Measurements from ENCODE around the gene CDKN2A.

Gene CDKN2A

DNA sequence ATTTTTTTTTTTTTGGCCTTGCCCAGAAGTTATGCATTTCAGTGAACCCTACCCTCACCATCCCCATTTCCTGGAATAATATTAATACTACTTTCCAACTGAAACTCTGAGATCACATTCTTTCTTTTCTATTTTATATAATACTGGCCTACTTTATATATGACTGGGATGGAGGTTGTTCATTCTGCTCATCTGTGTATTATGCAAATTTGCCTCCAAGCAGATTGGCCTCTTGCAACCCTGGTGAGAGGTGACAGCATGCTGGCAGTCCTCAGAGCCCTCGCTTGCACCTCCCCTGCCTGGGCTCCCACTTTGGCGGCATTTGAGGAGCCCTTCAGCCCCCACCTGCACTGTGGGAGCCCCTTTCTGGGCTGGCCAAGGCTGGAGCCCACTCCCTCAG lies 35.4 kb downstream of the CDKN2A start:
- Mint-ChIP-seq H3K27ac (no peak overlapping the region), H3K27me3 (ENCODE audit: low read depth) (peaks cover 38% of the 10 kb centered on the region), H3K9me3 (peaks cover 15% of the 10 kb centered on the region), H3K36me3 (ENCODE audit: low read depth) (peaks cover 5% of the 10 kb centered on the region), H3K4me1 (no peaks in the 10 kb centered on the region), H3K4me3 (no peak overlapping the region)
- TF ChIP-seq, protein P1, sequence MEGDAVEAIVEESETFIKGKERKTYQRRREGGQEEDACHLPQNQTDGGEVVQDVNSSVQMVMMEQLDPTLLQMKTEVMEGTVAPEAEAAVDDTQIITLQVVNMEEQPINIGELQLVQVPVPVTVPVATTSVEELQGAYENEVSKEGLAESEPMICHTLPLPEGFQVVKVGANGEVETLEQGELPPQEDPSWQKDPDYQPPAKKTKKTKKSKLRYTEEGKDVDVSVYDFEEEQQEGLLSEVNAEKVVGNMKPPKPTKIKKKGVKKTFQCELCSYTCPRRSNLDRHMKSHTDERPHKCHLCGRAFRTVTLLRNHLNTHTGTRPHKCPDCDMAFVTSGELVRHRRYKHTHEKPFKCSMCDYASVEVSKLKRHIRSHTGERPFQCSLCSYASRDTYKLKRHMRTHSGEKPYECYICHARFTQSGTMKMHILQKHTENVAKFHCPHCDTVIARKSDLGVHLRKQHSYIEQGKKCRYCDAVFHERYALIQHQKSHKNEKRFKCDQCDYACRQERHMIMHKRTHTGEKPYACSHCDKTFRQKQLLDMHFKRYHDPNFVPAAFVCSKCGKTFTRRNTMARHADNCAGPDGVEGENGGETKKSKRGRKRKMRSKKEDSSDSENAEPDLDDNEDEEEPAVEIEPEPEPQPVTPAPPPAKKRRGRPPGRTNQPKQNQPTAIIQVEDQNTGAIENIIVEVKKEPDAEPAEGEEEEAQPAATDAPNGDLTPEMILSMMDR (IDR thresholded peaks at IDR 0.05; ENCODE audit: unreplicated experiment in 3 of 3): no peak

GRCh38 chr9:21945606-21946005 lies 48.6 kb downstream of the CDKN2A start:
- H3K4me3 Mint-ChIP-seq: no peak overlapping the region

GRCh38 chr9:21943464-21943863 lies 50.7 kb downstream of the CDKN2A start:
- TF ChIP-seq, protein P1 (IDR thresholded peaks at IDR 0.05; ENCODE audit: unreplicated experiment in 3 of 3): no peak
- Mint-ChIP-seq H3K36me3 (ENCODE audit: low read depth) (no peaks in the 10 kb centered on the region), H3K4me1 (no peaks in the 10 kb centered on the region), H3K9me3 (peaks cover 4% of the 10 kb centered on the region), H3K27ac (no peak overlapping the region), H3K4me3 (no peak overlapping the region), H3K27me3 (ENCODE audit: low read depth) (peaks cover 9% of the 10 kb centered on the region)

More at GRCh38 chr9:21945606-21946005, 48.6 kb downstream of the CDKN2A start:
- Mint-ChIP-seq H3K4me1 (no peaks in the 10 kb centered on the region), H3K9me3 (peaks cover 4% of the 10 kb centered on the region), H3K27me3 (ENCODE audit: low read depth) (peaks cover 14% of the 10 kb centered on the region), H3K36me3 (ENCODE audit: low read depth) (no peaks in the 10 kb centered on the region), H3K27ac (no peak overlapping the region)
- TF ChIP-seq, protein P1 (IDR thresholded peaks at IDR 0.05; ENCODE audit: unreplicated experiment in 3 of 3): no peak

DNA sequence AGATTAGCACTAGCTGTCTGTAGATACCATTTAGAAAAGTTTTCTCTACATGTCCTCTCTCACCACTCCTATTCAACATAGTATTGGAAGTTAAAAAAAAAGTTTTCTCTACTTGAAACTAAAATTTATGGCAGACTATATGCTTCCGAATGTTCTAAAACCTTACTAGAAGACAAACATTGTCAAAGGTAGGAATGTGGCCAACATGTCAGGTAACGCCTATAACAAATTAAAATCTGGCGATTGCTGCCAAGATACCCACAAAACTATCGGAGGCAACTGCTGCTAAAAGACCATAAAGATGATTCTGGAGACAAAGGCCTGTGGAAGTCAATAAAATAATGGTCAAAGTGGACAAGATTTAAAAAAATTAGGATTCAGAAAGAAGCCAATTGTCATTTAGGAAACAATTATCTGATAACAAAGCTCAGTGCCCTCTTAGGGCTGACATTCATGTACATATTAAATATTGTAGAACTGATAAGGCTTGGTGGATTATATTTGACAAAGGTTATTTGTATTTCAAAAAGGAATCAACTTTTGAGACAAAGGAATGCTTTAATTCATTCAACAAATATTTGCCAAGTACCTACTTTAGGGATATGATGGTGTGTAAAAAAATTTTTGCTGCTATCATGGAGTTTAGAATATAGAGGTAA lies 52.7 kb downstream of the CDKN2A start:
- TF ChIP-seq, protein P1 (IDR thresholded peaks at IDR 0.05; ENCODE audit: unreplicated experiment in 3 of 3): no peak
- no peaks in the 10 kb centered on the region for H3K4me1 Mint-ChIP-seq
- H3K4me3 Mint-ChIP-seq: no peak overlapping the region
- peaks cover 4% of the 10 kb centered on the region for H3K9me3 Mint-ChIP-seq
- peaks cover 7% of the 10 kb centered on the region for H3K27me3 Mint-ChIP-seq (ENCODE audit: low read depth)
- H3K27ac Mint-ChIP-seq: no peak overlapping the region
- no peaks in the 10 kb centered on the region for H3K36me3 Mint-ChIP-seq (ENCODE audit: low read depth)

DNA sequence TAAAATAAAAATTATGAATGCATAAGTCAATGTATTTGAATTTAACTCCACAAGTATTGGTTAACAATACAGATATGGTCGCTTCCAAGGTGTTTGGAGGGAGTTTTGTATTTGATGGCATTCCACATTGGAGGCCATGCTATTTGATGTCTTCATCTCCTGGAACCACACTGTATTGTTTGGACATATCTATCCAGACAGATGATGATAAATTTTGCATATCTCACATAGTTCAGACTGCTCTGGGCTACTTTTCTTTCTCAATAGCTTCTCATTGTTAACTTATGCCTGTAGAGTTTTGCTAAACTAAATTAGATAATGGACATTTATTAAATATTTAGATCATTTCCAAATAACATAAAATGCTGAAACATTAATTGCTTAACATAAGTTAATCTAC lies 58.0 kb downstream of the CDKN2A start:
- Mint-ChIP-seq H3K4me1 (no peaks in the 10 kb centered on the region), H3K27ac (no peak overlapping the region), H3K36me3 (ENCODE audit: low read depth) (peaks cover 21% of the 10 kb centered on the region), H3K4me3 (no peak overlapping the region), H3K27me3 (ENCODE audit: low read depth) (no peaks in the 10 kb centered on the region), H3K9me3 (no peaks in the 10 kb centered on the region)
- TF ChIP-seq, protein P1 (IDR thresholded peaks at IDR 0.05; ENCODE audit: unreplicated experiment in 3 of 3): no peak

GRCh38 chr9:21935631-21936030 lies 58.6 kb downstream of the CDKN2A start:
- H3K27me3 Mint-ChIP-seq (ENCODE audit: low read depth): no peaks in the 10 kb centered on the region
- H3K4me1 Mint-ChIP-seq: no peaks in the 10 kb centered on the region
- TF ChIP-seq, protein P1 (IDR thresholded peaks at IDR 0.05; ENCODE audit: unreplicated experiment in 3 of 3): no peak
- no peak overlapping the region for H3K27ac Mint-ChIP-seq
- H3K9me3 Mint-ChIP-seq: no peaks in the 10 kb centered on the region
- H3K4me3 Mint-ChIP-seq: no peak overlapping the region
- H3K36me3 Mint-ChIP-seq (ENCODE audit: low read depth): peaks cover 26% of the 10 kb centered on the region
